WTC11 (cell line): Measurements from ENCODE around the gene RABIF.

Source experiments
- CREM ChIP-seq: sonication (generic); formaldehyde crosslinking; IDR thresholded peaks from 2 replicates; pipeline ENCODE4 v1.8.1; 2022; ENCODE audit warnings: mild to moderate bottlenecking, missing genetic modification reagents, moderate library complexity
- MYBL2 ChIP-seq: sonication (generic); formaldehyde crosslinking; IDR thresholded peaks from 2 replicates; pipeline ENCODE4 v1.8.1; 2023; ENCODE audit warnings: mild to moderate bottlenecking, moderate library complexity, missing genetic modification reagents
- NR2C2 ChIP-seq: sonication (generic); formaldehyde crosslinking; IDR thresholded peaks from 2 replicates; pipeline ENCODE4 v1.8.0; 2022; ENCODE audit warnings: mild to moderate bottlenecking, missing genetic modification reagents
- NR3C1 ChIP-seq: sonication (generic); formaldehyde crosslinking; conservative IDR thresholded peaks from 2 replicates; pipeline ENCODE4 v1.8.1; 2023; ENCODE audit warnings: low read depth, mild to moderate bottlenecking, missing genetic modification reagents
- TF ChIP-seq, protein P1 (sequence below): fragments of 200-600 bp; IDR thresholded peaks from 2 replicates; pipeline ENCODE4 v1.8.0; 2022; ENCODE audit warnings: antibody characterized with exemption
- TF ChIP-seq, protein P2 (sequence below): sonication (generic); formaldehyde crosslinking; conservative IDR thresholded peaks from 2 replicates; pipeline ENCODE4 v1.8.1; 2022; ENCODE audit warnings: mild to moderate bottlenecking, missing genetic modification reagents
- TF ChIP-seq, protein P3 (sequence below): sonication (generic); formaldehyde crosslinking; IDR thresholded peaks from 2 replicates; pipeline ENCODE4 v1.8.1; 2023; ENCODE audit warnings: mild to moderate bottlenecking, missing genetic modification reagents, moderate library complexity

DNA sequence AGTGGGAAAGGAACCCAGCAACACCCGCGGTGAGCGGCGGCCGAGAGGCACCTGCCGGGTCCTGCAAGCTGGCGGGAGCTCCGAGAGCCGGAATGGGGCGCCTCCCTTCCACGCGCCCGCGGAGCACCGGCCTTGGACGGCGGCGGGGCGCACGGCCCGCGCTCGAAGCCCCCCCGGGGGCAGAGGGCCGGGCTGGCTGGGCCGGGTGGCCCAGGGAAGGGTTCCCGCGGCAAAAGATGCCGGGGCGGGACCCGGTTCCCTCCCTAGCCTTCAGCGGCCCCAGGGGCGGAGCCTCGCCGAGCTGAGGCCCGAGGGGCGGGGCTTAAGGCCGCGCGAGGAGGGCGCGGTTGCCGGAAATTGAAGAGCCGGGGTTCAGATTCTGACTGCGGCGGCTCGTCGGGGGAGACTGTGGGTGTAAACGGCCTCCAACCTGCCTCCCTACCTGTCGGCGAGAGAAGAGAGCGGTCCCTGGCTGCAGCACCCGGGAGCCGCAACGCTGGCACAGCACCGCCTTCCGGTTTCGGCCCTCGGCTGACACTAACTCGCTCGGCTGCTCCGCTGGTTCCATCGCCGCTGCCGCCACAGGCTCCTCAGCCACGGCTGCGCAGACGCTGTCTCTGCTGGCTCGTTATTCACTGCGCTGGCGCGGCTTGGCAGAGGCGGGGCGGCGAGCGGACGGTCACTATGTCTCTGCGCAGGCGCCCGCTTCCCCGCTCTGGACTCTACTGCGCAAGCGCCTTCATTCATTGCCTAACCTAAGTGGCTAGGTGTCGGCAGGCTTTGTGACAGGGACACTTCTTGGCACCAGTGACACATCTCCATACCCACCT lies at the start of gene RABIF:
- TF ChIP-seq, protein P1, sequence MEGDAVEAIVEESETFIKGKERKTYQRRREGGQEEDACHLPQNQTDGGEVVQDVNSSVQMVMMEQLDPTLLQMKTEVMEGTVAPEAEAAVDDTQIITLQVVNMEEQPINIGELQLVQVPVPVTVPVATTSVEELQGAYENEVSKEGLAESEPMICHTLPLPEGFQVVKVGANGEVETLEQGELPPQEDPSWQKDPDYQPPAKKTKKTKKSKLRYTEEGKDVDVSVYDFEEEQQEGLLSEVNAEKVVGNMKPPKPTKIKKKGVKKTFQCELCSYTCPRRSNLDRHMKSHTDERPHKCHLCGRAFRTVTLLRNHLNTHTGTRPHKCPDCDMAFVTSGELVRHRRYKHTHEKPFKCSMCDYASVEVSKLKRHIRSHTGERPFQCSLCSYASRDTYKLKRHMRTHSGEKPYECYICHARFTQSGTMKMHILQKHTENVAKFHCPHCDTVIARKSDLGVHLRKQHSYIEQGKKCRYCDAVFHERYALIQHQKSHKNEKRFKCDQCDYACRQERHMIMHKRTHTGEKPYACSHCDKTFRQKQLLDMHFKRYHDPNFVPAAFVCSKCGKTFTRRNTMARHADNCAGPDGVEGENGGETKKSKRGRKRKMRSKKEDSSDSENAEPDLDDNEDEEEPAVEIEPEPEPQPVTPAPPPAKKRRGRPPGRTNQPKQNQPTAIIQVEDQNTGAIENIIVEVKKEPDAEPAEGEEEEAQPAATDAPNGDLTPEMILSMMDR: no peak
- no peak; the same call in 1 of the 2 replicates for TF ChIP-seq MYBL2 (CRISPR knock-in tag)
- TF ChIP-seq CREM (CRISPR knock-in tag): 0 out of 2 replicates have a peak, but pooled peaks have one; percentile 54
- no peak for TF ChIP-seq NR3C1 (CRISPR knock-in tag)
- TF ChIP-seq, protein P2, sequence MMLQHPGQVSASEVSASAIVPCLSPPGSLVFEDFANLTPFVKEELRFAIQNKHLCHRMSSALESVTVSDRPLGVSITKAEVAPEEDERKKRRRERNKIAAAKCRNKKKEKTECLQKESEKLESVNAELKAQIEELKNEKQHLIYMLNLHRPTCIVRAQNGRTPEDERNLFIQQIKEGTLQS (CRISPR knock-in tag): no peak
- TF ChIP-seq, protein P3, sequence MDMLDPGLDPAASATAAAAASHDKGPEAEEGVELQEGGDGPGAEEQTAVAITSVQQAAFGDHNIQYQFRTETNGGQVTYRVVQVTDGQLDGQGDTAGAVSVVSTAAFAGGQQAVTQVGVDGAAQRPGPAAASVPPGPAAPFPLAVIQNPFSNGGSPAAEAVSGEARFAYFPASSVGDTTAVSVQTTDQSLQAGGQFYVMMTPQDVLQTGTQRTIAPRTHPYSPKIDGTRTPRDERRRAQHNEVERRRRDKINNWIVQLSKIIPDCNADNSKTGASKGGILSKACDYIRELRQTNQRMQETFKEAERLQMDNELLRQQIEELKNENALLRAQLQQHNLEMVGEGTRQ: no peak; the same call in 1 of the 2 replicates
- peak; percentile 48 for TF ChIP-seq NR2C2
